Natural killer cell (primary cell): ENCODE results near the gene OR51A7. TPM values are rescaled to one million over a fixed set of nuclear protein-coding genes. Genes with fewer than 3 reads are reported as not detected.

ENCODE experiments used
- ATAC-seq, 3 donors: fragments of 150-1000 bp in 2 of 3; fragments of 200-7000 bp in 1 of 3; cut with Tn5 transposase; 1 replicate in 1 of 3; 2 replicates in 2 of 3; pipeline ENCODE4 v1.10.0; 2021; ENCODE audit warnings: mild to moderate bottlenecking in 2 of 3, moderate library complexity in 2 of 3
- DNase-seq, 2 donors: peaks; one replicate each; pipeline versions ENCODE4 v3.0.0 to v3.0.0-alpha.2; 2013 to 2021; ENCODE audit warnings: mixed read lengths in 1 of 2
- H3K27ac ChIP-seq: one replicate; pipeline ENCODE4 v1.5.1; 2013; ENCODE audit warnings: mild to moderate bottlenecking, low read length
- H3K27me3 ChIP-seq: one replicate; pipeline ENCODE4 v1.6.1; 2013; ENCODE audit warnings: low read length; ENCODE audit not compliant: control insufficient read depth, insufficient read depth
- H3K36me3 ChIP-seq: one replicate; pipeline ENCODE4 v1.6.1; 2013; ENCODE audit warnings: low read length; ENCODE audit not compliant: control insufficient read depth, insufficient read depth
- H3K4me1 ChIP-seq: one replicate; pipeline ENCODE4 v1.6.1; 2013; ENCODE audit warnings: low read length; ENCODE audit not compliant: control insufficient read depth, insufficient read depth
- H3K4me3 ChIP-seq: one replicate; pipeline ENCODE4 v1.5.1; 2013; ENCODE audit warnings: low read length
- H3K9me3 ChIP-seq: one replicate; pipeline ENCODE4 v1.6.1; 2013; ENCODE audit warnings: low read length; ENCODE audit not compliant: control insufficient read depth, insufficient read depth
- H3K27ac Mint-ChIP-seq, 2 donors: one replicate each; pipeline ENCODE4 v1.8.0; 2022; ENCODE audit warnings: mild to moderate bottlenecking in 2 of 2, mixed read lengths in 2 of 2, moderate library complexity in 1 of 2
- H3K27me3 Mint-ChIP-seq, 2 donors: one replicate each; pipeline ENCODE4 v1.8.0; 2022; ENCODE audit warnings: low read depth in 2 of 2, mixed read lengths in 2 of 2
- H3K36me3 Mint-ChIP-seq: one replicate; pipeline ENCODE4 v1.8.0; 2022; ENCODE audit warnings: mixed read lengths
- H3K4me1 Mint-ChIP-seq, 2 donors: one replicate each; pipeline ENCODE4 v1.8.0; 2022; ENCODE audit warnings: mixed read lengths in 2 of 2
- H3K4me3 Mint-ChIP-seq: one replicate; pipeline ENCODE4 v1.8.0; 2022; ENCODE audit warnings: mild to moderate bottlenecking, moderate library complexity, mixed read lengths
- H3K9me3 Mint-ChIP-seq, 2 donors: one replicate each; pipeline ENCODE4 v1.8.0; 2022; ENCODE audit warnings: mixed read lengths in 2 of 2
- CTCF ChIP-seq: fragments of 200-600 bp; IDR thresholded peaks from one replicate; pipeline ENCODE4 v1.8.0; 2022; ENCODE audit warnings: antibody characterized with exemption
- WGBS: methylation state at CpG from one replicate; pipeline ENCODE4 v1.1.7; 2013; ENCODE audit warnings: missing lambda C conversion rate; ENCODE audit not compliant: insufficient coverage; 5-methylcytosine and 5-hydroxymethylcytosine counted together
- intact Hi-C: fragments of 100-400 bp; cut with micrococcal nuclease; formaldehyde crosslinking; loops from one replicate; pipeline ENCODE4 v1.14.2; 2022
- total RNA-seq, 4 donors: library from RNA; stranded (reverse); fragments of 120-200 nt in 1 of 4; gene quantifications; one replicate each; pipeline versions ENCODE4 v1.2.3 to v1.2.4, GENCODE V29; 2013 to 2022

Gene OR51A7
- total RNA-seq, 3 donors from 2014 or later (not counting 1 experiment from before 2014, with no cell fraction given), result not detected

GRCh38 chr11:4957396-4957795, 53.8 kb downstream of the OR51A7 start:
- no peaks in the 10 kb centered on the region for H3K36me3 ChIP-seq
- H3K4me1 ChIP-seq, result no peaks in the 10 kb centered on the region
- WGBS, result 97% methylated on average over 3 of the region's 4 CpGs
- Mint-ChIP-seq H3K4me3 (no peak overlapping the region), H3K36me3 (no peaks in the 10 kb centered on the region), H3K27ac (no peak overlapping the region), H3K4me1 (no peaks in the 10 kb centered on the region), H3K9me3 (peaks cover 0 to 6% of the 10 kb centered on the region in 2 donors), H3K27me3 (no peaks in the 10 kb centered on the region)
- H3K27ac ChIP-seq, result no peak overlapping the region
- DNase-seq (no peak), ATAC-seq (no peak)
- no peak overlapping the region for H3K4me3 ChIP-seq
- TF ChIP-seq CTCF, result no peak
- no peaks in the 10 kb centered on the region for H3K27me3 ChIP-seq
- intact Hi-C loops, result no loop called here
- H3K9me3 ChIP-seq, result no peaks in the 10 kb centered on the region

Other genes with a start within 250 kb of the OR51A7 start
- not detected for gene OR51E2, start 205.9 kb upstream of the OR51A7 start, total RNA-seq
- not detected for gene MMP26, start 199.0 kb upstream of the OR51A7 start, total RNA-seq
- not detected for gene OR51F1, start 133.8 kb upstream of the OR51A7 start, total RNA-seq
- not detected for gene OR52R1, start 99.4 kb upstream of the OR51A7 start, total RNA-seq
- not detected for gene OR51F2, start 82.5 kb upstream of the OR51A7 start, total RNA-seq
- gene OR51S1, start 54.6 kb upstream of the OR51A7 start, total RNA-seq, result not detected
- gene OR51T1, start 21.9 kb upstream of the OR51A7 start, total RNA-seq, result not detected
- not detected for gene OR51G2, start 15.6 kb downstream of the OR51A7 start, total RNA-seq
- gene OR51G1, start 20.6 kb downstream of the OR51A7 start, total RNA-seq, result not detected
- gene OR51A4, start 43.8 kb downstream of the OR51A7 start, total RNA-seq, result not detected
- gene OR51A2, start 51.9 kb downstream of the OR51A7 start, total RNA-seq, result not detected
- gene OR51L1, start 91.1 kb downstream of the OR51A7 start, total RNA-seq, result not detected
- not detected for gene OR52J3, start 142.7 kb downstream of the OR51A7 start, total RNA-seq
- not detected for gene OR52E2, start 155.8 kb downstream of the OR51A7 start, total RNA-seq
- not detected for gene OR52E1, start 165.8 kb downstream of the OR51A7 start, total RNA-seq
- not detected for gene OR52A5, start 234.6 kb downstream of the OR51A7 start, total RNA-seq